ENCODE data around the gene SLC39A2.

SLC39A2 gene

DNA sequence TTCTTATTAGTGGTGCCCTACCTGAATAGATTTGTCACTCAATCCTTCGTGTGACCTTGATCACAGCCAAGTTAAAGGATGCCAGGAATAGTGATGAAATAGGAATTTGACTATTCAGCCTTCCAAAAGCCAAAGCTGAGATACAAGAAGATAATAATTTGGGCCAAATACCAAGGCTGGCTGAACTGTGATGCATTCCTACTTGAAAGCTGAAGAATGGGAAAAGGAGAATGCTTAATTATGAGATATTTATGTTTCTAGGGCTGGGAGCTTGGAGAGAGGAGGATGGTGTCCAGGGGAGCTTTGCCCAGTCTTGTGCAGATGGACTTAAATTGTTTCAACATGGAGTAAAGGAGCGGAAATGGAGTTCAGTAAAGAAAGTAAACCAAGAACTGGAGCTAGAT, 48.3 kb downstream of the SLC39A2 start:
- DNase-seq (ENCODE audit: low read depth), result no peak

DNA sequence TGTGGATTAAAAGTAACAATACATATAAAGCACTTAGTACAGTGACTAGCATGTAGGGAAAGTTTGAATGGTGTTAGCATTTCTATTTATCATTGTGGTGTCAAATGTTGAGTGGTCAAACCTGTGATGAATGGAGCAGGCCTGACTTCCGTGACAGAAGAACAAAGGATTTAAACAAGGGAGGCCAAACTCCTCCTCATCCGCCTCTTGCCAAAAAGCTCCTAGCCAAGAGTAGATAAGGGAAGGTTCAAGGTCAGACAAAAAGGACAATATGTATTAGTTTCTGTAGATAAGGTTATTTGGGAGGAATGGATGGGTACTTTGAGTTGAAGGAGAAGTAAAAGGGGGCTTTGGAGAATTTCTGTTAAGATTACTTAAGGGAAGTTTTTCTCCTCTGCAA, 49.5 kb downstream of the SLC39A2 start:
- DNase-seq (ENCODE audit: low read depth), result no peak

DNA sequence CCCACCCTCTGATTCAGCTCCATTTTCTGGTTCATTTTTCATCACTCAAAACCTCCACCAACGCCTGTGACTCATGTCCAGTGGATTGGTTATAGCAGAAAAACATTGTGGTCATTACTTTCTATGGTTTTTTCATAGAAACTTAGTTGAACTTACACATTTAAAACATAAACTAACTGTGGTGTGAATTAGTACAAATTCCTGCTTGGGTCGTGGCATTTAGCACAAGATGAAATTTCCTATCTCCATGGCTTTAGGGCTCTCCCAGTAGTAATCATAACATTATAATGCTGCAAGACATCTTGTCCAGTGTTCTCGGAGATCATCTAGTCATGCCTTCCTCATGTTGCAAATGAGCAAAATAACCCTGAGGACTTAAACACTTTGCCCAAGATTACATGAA, 50.2 kb downstream of the SLC39A2 start:
- DNase-seq (ENCODE audit: low read depth), result no peak

DNA sequence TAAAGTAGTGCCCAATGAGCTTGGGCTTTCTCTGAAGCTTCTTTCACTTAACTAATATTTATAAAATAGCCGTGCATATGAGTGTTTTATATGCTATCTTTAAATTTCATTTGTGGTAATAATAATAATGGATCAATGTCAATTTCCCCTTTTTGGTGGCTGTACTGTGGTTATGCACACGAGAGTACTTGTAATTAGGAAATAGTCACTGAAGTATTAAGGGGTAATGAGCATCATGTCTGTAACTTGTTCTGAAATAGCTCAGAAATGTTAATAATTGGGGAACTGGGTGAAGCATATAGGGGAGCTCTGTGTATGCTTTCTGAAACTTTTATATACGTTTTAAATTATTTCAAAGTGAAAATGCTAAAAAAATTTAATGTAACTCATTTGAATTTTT, 51.5 kb downstream of the SLC39A2 start:
- no peak for DNase-seq (ENCODE audit: low read depth)

All from stimulated activated CD8-positive, alpha-beta memory T cell treated with anti-CD3 and anti-CD28 coated beads, Interleukin-7, amount 100 ng/mL, for 24 hours (primary cell).